WI38 (cell line): Measurements from ENCODE around the gene ZP1.

Source experiments
- H3K4me3 ChIP-seq: 2 replicates; pipeline ENCODE4 v1.5.1; 2011; ENCODE audit warnings: low read depth, mild to moderate bottlenecking, control low read depth, low read length
- TF ChIP-seq, protein P1 (sequence below): IDR thresholded peaks from 2 replicates; pipeline ENCODE4 v1.5.1; 2012; ENCODE audit warnings: low read depth, mild to moderate bottlenecking, control low read depth, low read length

ZP1 gene

DNA sequence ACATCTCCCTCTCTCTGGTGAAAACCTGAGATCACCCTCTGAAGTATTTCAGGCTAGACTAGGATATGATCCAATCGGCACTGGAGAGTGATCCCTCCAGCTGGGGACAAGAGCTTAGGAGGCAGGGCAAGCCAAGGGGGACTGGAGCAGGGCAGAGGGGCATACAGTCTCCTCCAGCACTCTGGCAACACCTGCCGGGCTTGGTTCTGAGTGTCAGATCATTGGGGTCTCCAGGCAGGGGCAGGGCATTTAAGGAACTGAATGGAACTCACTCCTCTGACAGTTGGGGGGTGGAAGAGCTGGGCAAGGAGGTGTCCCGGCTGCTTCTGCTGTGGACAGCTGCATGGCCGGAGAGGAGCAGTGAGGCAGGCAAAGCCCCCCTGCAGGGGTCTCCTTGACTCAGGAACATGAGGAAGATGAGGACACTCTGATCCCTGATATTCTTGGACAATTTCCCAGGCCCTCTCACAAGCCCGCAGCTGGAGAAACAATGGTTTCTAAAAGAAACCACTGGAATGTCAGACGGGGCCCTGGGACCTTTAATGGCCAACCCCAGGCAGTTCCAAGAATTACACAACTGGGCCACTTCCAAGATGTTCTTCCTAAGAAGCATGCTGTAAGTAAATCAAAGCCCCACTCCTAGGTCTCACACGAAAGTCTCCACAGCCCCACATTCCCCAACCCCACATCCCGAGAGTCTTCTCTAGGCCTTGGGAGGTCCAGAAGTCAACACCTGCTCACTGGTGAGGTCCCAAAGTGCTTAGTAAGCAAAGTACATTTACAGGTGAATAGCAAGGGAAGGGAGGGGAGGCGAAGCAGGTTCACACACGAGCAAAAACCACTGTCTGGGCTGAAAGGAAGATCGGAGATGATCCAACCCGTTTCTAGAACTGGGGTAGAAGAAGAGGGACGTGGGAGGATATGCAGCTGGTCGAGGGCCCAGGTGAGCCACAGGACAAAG lies 26.6 kb upstream of the ZP1 start:
- TF ChIP-seq, protein P1, sequence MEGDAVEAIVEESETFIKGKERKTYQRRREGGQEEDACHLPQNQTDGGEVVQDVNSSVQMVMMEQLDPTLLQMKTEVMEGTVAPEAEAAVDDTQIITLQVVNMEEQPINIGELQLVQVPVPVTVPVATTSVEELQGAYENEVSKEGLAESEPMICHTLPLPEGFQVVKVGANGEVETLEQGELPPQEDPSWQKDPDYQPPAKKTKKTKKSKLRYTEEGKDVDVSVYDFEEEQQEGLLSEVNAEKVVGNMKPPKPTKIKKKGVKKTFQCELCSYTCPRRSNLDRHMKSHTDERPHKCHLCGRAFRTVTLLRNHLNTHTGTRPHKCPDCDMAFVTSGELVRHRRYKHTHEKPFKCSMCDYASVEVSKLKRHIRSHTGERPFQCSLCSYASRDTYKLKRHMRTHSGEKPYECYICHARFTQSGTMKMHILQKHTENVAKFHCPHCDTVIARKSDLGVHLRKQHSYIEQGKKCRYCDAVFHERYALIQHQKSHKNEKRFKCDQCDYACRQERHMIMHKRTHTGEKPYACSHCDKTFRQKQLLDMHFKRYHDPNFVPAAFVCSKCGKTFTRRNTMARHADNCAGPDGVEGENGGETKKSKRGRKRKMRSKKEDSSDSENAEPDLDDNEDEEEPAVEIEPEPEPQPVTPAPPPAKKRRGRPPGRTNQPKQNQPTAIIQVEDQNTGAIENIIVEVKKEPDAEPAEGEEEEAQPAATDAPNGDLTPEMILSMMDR = no peak
- no peak overlapping the region for H3K4me3 ChIP-seq

DNA sequence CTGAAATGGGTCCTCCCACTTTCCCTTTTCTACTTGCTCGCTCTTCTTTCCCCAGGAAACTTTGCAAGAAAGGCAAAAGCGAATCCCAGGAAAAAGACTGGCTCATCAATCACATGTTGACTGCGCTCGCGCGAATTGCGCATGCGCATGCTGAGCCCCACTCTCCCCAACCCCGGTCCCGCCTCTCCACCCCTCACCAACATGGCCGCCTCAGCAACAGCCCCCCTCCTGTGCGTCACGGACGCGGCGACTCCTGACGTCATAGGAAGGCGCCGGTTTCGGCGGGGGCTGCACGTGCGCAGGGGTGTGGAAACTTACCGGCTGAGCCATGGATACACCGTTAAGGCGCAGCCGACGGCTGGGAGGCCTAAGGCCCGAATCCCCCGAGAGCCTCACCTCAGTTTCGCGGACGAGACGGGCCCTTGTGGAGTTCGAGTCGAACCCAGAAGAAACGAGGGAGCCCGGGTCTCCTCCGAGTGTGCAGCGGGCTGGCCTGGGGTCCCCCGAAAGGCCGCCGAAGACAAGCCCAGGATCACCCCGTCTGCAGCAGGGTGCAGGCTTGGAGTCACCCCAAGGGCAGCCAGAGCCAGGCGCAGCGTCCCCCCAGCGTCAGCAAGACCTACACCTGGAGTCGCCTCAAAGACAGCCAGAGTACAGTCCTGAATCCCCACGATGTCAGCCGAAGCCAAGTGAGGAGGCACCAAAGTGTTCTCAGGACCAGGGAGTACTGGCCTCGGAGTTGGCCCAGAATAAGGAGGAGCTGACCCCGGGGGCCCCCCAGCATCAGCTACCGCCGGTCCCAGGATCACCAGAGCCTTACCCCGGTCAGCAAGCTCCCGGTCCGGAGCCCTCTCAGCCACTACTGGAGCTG lies 25.3 kb upstream of the ZP1 start, which contains the start of gene CCDC86:
Gene CCDC86, plus strand, starts transcription at position 317 of the 871 bp plus-strand sequence. Its CDS starts 12 bp downstream, at position 329.
- peak within 1 kb of the TSS; percentile 74 for H3K4me3 ChIP-seq
- TF ChIP-seq, protein P1 = no peak

DNA sequence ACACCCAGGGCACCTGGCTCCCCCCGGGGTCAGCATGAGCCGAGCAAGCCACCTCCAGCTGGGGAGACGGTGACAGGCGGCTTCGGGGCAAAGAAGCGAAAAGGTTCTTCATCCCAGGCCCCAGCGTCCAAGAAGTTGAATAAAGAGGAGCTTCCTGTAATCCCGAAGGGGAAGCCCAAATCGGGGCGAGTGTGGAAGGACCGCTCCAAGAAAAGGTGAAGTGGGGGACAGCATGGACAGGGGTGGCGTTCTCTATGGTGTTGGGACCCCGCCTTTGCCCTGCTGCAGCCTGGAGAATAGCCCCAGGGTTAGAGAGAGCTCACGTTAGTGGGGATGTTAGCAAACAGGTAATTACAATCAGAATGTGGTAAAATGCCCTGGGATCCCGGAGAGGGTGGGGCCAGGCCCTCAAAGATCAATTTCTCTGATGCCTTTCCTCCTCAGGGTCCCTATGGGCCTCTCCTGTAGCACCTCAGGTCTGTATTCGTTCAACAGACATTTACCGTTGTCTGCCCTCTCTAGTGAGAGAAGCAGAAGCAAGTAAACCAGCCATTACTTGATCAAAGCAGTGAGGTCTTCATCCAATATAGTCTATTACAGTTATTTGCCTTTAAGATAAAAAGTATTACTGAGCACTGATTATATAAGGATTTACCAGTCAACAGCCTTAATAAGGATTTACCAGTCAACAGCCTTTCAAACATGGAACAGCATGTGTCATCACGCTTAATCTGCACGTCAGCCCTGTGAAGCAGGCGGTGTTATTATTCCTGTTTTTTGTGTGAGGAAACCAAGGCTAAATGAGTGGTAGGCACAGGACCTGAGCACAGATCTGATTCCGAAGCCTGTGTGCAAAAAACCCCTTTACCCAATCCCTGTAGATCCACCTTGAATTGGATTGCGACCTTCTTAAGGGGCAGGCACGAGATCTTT lies 24.4 kb upstream of the ZP1 start:
- TF ChIP-seq, protein P1 = no peak
- H3K4me3 ChIP-seq = peak overlapping the region; percentile 74

DNA sequence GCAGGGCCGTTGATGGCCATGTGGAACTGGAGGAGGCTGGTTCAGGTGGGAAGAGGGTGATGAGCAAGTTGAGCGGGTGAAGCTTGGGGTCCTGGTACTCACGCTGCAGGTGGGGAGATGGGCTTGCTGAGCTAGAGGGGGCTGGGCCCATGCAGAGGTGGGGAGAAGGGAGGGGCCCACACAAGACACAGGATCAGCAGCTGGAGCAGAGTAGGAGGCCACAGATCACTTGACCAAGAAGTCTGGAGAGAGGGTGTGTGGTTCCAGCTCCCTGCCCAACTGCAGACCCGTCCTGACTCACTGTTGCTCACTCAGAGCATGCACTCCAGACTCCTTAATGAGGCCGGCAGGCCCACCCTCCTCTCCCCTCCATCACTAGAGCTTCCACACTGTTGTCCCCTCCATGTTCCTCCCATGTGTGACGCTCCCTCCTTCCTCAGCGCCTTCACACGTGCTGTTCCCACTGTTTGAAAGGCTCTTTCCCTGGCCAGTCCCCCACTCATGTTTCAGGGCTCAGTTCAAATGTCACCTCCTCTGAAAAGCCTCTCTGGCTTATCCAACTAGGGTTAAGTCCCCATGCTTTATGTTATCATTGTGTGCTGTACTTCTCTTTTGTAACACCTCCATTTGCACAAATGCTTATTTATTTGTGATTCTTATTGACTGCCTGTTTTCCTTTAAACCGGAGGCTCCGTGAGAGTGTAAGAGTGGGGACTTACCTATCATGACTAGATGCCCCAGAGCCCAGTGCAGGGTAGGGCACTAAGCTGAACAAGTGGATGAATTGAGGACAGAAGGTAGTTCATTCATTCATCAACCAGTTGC lies 23.1 kb upstream of the ZP1 start:
- peak overlapping the region; percentile 74 for H3K4me3 ChIP-seq
- TF ChIP-seq, protein P1 = no peak

DNA sequence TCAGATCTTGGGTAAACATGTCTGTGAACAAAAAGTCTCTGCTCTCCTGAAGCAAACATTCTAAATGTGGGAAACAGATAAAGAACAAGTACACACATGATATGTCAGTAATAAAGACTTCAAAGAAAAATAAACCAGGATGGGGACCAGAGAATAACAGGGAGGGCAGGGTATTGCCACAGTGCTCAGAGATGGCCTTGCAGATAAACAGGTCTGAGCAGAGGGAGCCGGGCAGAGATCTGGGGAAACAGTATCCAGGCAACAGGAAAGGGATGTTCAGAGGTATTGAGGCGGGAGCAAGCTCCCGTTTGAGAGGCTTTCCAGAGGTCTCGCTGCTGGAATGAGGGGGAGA lies 22.5 kb upstream of the ZP1 start:
- TF ChIP-seq, protein P1 = no peak
- peak overlapping the region; percentile 74 for H3K4me3 ChIP-seq

DNA sequence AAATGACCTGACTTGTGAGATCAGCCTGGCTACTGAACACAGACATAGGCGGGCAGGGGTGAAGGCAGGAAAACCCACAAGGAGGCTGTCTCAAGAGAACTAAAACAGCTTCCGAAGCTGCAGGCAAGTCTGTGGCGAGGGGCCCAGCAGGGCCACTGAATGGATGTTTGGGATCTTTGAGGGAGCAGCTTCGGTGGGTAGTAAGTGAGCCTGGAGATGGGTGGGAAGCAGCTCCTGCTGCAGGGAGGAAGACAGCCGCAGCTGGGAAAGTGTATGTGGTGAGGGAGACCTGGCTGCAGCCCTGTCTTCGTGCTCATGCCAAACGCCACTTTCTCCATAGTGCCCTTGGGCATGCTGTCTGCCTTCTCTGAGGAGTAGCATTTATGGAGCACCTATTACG lies 22.0 kb upstream of the ZP1 start:
- no peak overlapping the region for H3K4me3 ChIP-seq
- TF ChIP-seq, protein P1 = no peak
